Mesenchymal stem cell (in vitro differentiated cells and primary cell): ENCODE data around the gene BMX.

ENCODE experiments used
- DNase-seq: peaks from one replicate; pipeline ENCODE4 v3.0.0-alpha.2; 2013
- H2AFZ ChIP-seq: one replicate; pipeline ENCODE4 v1.6.1; 2013; ENCODE audit warnings: low read depth, mild to moderate bottlenecking, control low read depth, inconsistent platforms, low read length, moderate library complexity
- H2AK5ac ChIP-seq: 2 replicates; pipeline ENCODE4 v1.6.1; 2013; ENCODE audit warnings: low read length, moderate library complexity, mild to moderate bottlenecking, inconsistent platforms; ENCODE audit not compliant: severe bottlenecking
- H2BK120ac ChIP-seq: one replicate; pipeline ENCODE4 v1.6.1; 2013; ENCODE audit warnings: low read depth, mild to moderate bottlenecking, inconsistent platforms, low read length, moderate library complexity
- H2BK12ac ChIP-seq, 2 experiments: one replicate each; pipeline ENCODE4 v1.6.1; 2013; ENCODE audit warnings: inconsistent platforms in 2 of 2, low read length in 2 of 2, mild to moderate bottlenecking in 2 of 2, moderate library complexity in 2 of 2, control low read depth in 1 of 2
- H2BK15ac ChIP-seq: one replicate; pipeline ENCODE4 v1.6.1; 2013; ENCODE audit warnings: mild to moderate bottlenecking, low read depth, inconsistent platforms; ENCODE audit not compliant: poor library complexity, severe bottlenecking
- H2BK5ac ChIP-seq: 2 replicates; pipeline ENCODE4 v1.6.1; 2013; ENCODE audit warnings: low read depth, mild to moderate bottlenecking, low read length, control low read depth, inconsistent platforms; ENCODE audit not compliant: poor library complexity, severe bottlenecking
- H3K14ac ChIP-seq, 2 experiments: one replicate each; pipeline ENCODE4 v1.6.1; 2013; ENCODE audit warnings: inconsistent platforms in 2 of 2, low read length in 2 of 2, control low read depth in 1 of 2, mild to moderate bottlenecking in 1 of 2, moderate library complexity in 1 of 2
- H3K18ac ChIP-seq, 2 experiments: one replicate each; pipeline ENCODE4 v1.6.1; 2013; ENCODE audit warnings: inconsistent platforms in 2 of 2, low read length in 2 of 2, control low read depth in 1 of 2, low read depth in 1 of 2, mild to moderate bottlenecking in 1 of 2
- H3K23ac ChIP-seq, 2 experiments: one replicate each; pipeline ENCODE4 v1.6.1; 2013; ENCODE audit warnings: inconsistent platforms in 2 of 2, low read length in 2 of 2, mild to moderate bottlenecking in 2 of 2, moderate library complexity in 2 of 2, control low read depth in 1 of 2
- H3K27ac ChIP-seq: 2 replicates; pipeline ENCODE4 v1.5.1; 2013; ENCODE audit warnings: mild to moderate bottlenecking, moderate library complexity, low read length, control low read depth, inconsistent platforms; ENCODE audit not compliant: poor library complexity, severe bottlenecking
- H3K27me3 ChIP-seq, 2 experiments: 2 replicates each; pipeline versions ENCODE4 v1.6.1 to v1.7.0; 2013; ENCODE audit warnings: low read length in 2 of 2, mild to moderate bottlenecking in 2 of 2, moderate library complexity in 2 of 2, control low read depth in 1 of 2, inconsistent platforms in 1 of 2; ENCODE audit not compliant: control insufficient read depth in 1 of 2, insufficient read depth in 1 of 2
- H3K36me3 ChIP-seq, 2 experiments: 2 replicates each; pipeline versions ENCODE4 v1.6.1 to v1.7.0; 2013; ENCODE audit warnings: low read length in 2 of 2, control low read depth in 1 of 2, inconsistent platforms in 1 of 2, low read depth in 1 of 2, mild to moderate bottlenecking in 1 of 2; ENCODE audit not compliant: insufficient read depth in 2 of 2, control insufficient read depth in 1 of 2
- H3K4ac ChIP-seq, 2 experiments: one replicate each; pipeline ENCODE4 v1.6.1; 2013; ENCODE audit warnings: inconsistent platforms in 2 of 2, low read length in 2 of 2, mild to moderate bottlenecking in 2 of 2, moderate library complexity in 2 of 2, control low read depth in 1 of 2, low read depth in 1 of 2
- H3K4me1 ChIP-seq: 2 replicates; pipeline ENCODE4 v1.6.1; 2013; ENCODE audit warnings: low read depth, low read length, control low read depth; ENCODE audit not compliant: control insufficient read depth, insufficient read depth
- H3K4me2 ChIP-seq: 2 replicates; pipeline ENCODE4 v1.6.1; 2013; ENCODE audit warnings: low read length, mild to moderate bottlenecking, inconsistent platforms; ENCODE audit not compliant: poor library complexity, severe bottlenecking
- H3K4me3 ChIP-seq, 2 experiments: 2 replicates each; pipeline versions ENCODE4 v1.5.1 to v1.7.0; 2013; ENCODE audit warnings: low read length in 2 of 2, mild to moderate bottlenecking in 2 of 2, control low read depth in 1 of 2, low read depth in 1 of 2; ENCODE audit not compliant: insufficient read depth in 1 of 2
- H3K79me1 ChIP-seq: replicated peaks from 2 replicates; pipeline ENCODE4 v1.6.1; 2013; ENCODE audit warnings: mild to moderate bottlenecking, control low read depth, low read length, inconsistent platforms; ENCODE audit not compliant: poor library complexity, severe bottlenecking
- H3K9ac ChIP-seq: 2 replicates; pipeline ENCODE4 v1.7.0; 2013; ENCODE audit warnings: mild to moderate bottlenecking, low read length, moderate library complexity
- H3K9me3 ChIP-seq: 2 replicates; pipeline ENCODE4 v1.7.0; 2013; ENCODE audit warnings: mild to moderate bottlenecking, low read length; ENCODE audit not compliant: control insufficient read depth
- H4K8ac ChIP-seq: one replicate; pipeline ENCODE4 v1.6.1; 2013; ENCODE audit warnings: inconsistent platforms, mild to moderate bottlenecking, low read length, moderate library complexity
- H4K91ac ChIP-seq: one replicate; pipeline ENCODE4 v1.6.1; 2013; ENCODE audit warnings: mild to moderate bottlenecking, low read length, inconsistent platforms
- WGBS: methylation state at CpG from one replicate; pipeline ENCODE4 v1.1.7; 2013; ENCODE audit warnings: mixed read lengths; 5-methylcytosine and 5-hydroxymethylcytosine counted together

Gene BMX

GRCh38 chrX:15600049-15600448 is 99.4 kb downstream of the BMX start:
- H2BK5ac ChIP-seq = no peak overlapping the region
- H3K14ac ChIP-seq = no peak overlapping the region
- no peak overlapping the region for H3K4me3 ChIP-seq
- DNase-seq = no peak
- H2BK12ac ChIP-seq = no peak overlapping the region
- H3K36me3 ChIP-seq = no peaks in the 10 kb centered on the region
- no peaks in the 10 kb centered on the region for H3K9me3 ChIP-seq
- no peak overlapping the region for H2BK15ac ChIP-seq
- no peak overlapping the region for H3K27ac ChIP-seq
- H3K9ac ChIP-seq = no peak overlapping the region
- peaks cover 0 to 23% of the 10 kb centered on the region in 2 experiments for H3K27me3 ChIP-seq
- H4K91ac ChIP-seq = no peak overlapping the region
- H3K4ac ChIP-seq = no peak overlapping the region
- no peak overlapping the region for H2AFZ ChIP-seq
- no peaks in the 10 kb centered on the region for H3K79me1 ChIP-seq
- H2BK120ac ChIP-seq = no peak overlapping the region
- H3K4me1 ChIP-seq = no peaks in the 10 kb centered on the region
- H3K4me2 ChIP-seq = no peak overlapping the region
- H3K23ac ChIP-seq = no peak overlapping the region
- H3K18ac ChIP-seq = no peak overlapping the region
- no peak overlapping the region for H4K8ac ChIP-seq
- H2AK5ac ChIP-seq = no peak overlapping the region

GRCh38 chrX:15600745-15601144 is 100.1 kb downstream of the BMX start, which contains the start of gene ACE2:
ACE2 (minus strand) TSS chrX:15600960; CDS start chrX:15600911, 49 bp downstream.
- H3K36me3 ChIP-seq = no peaks in the 10 kb centered on the region
- no peaks in the 10 kb centered on the region for H3K4me1 ChIP-seq
- no peak within 1 kb of the TSS for H3K18ac ChIP-seq
- no peaks in the 10 kb centered on the region for H3K79me1 ChIP-seq
- H4K8ac ChIP-seq = no peak within 1 kb of the TSS
- no peak within 1 kb of the TSS for H3K4ac ChIP-seq
- H3K9me3 ChIP-seq = no peaks in the 10 kb centered on the region
- H2AK5ac ChIP-seq = no peak within 1 kb of the TSS
- no peak within 1 kb of the TSS for H3K4me2 ChIP-seq
- H2AFZ ChIP-seq = no peak within 1 kb of the TSS
- no peak within 1 kb of the TSS for H3K27ac ChIP-seq
- H3K23ac ChIP-seq = no peak within 1 kb of the TSS
- no peak within 1 kb of the TSS for H2BK5ac ChIP-seq
- H2BK12ac ChIP-seq = no peak within 1 kb of the TSS
- no peak within 1 kb of the TSS for H2BK120ac ChIP-seq
- H2BK15ac ChIP-seq = no peak within 1 kb of the TSS
- H3K27me3 ChIP-seq = peaks cover 0 to 24% of the 10 kb centered on the region in 2 experiments
- H3K4me3 ChIP-seq = no peak within 1 kb of the TSS
- no peak within 1 kb of the TSS for H4K91ac ChIP-seq
- 100% methylated on average over 2 of the region's 4 CpGs for WGBS
- no peak within 1 kb of the TSS for H3K14ac ChIP-seq
- no peak within 1 kb of the TSS for H3K9ac ChIP-seq
- no peak for DNase-seq

- no peak overlapping the region for H3K4ac ChIP-seq
Measured at GRCh38 chrX:15601932-15602331, 101.3 kb downstream of the BMX start.

GRCh38 chrX:15602761-15603160 is 102.2 kb downstream of the BMX start:
- no peak overlapping the region for H2BK12ac ChIP-seq
- no peak overlapping the region for H3K4me3 ChIP-seq
- H3K27ac ChIP-seq = no peak overlapping the region
- H4K8ac ChIP-seq = no peak overlapping the region
- no peak overlapping the region for H2AFZ ChIP-seq
- no peak overlapping the region for H2BK5ac ChIP-seq
- no peak overlapping the region for H2BK15ac ChIP-seq
- H3K79me1 ChIP-seq = no peaks in the 10 kb centered on the region
- H3K4ac ChIP-seq = no peak overlapping the region
- no peak overlapping the region for H2AK5ac ChIP-seq
- no peak overlapping the region for H3K18ac ChIP-seq
- peaks cover 0 to 31% of the 10 kb centered on the region in 2 experiments for H3K27me3 ChIP-seq
- H4K91ac ChIP-seq = no peak overlapping the region
- H3K23ac ChIP-seq = no peak overlapping the region
- no peak overlapping the region for H2BK120ac ChIP-seq
- H3K14ac ChIP-seq = no peak overlapping the region
- H3K4me2 ChIP-seq = no peak overlapping the region
- no peaks in the 10 kb centered on the region for H3K36me3 ChIP-seq
- no peaks in the 10 kb centered on the region for H3K9me3 ChIP-seq
- H3K4me1 ChIP-seq = no peaks in the 10 kb centered on the region
- DNase-seq = no peak
- 73% methylated on average over 5 of the region's 5 CpGs for WGBS
- no peak overlapping the region for H3K9ac ChIP-seq

More at GRCh38 chrX:15601932-15602331, 101.3 kb downstream of the BMX start:
- Histone ChIP-seq H3K4me1 (no peaks in the 10 kb centered on the region), H3K27ac (no peak overlapping the region), H3K18ac (no peak overlapping the region), H2AK5ac (no peak overlapping the region), H3K27me3 (peaks cover 0 to 31% of the 10 kb centered on the region in 2 experiments), H4K91ac (no peak overlapping the region), H2BK5ac (no peak overlapping the region), H3K4me3 (no peak overlapping the region), H3K9me3 (no peaks in the 10 kb centered on the region), H3K36me3 (no peaks in the 10 kb centered on the region), H3K79me1 (no peaks in the 10 kb centered on the region), H2BK15ac (no peak overlapping the region), H4K8ac (no peak overlapping the region), H2AFZ (no peak overlapping the region), H2BK12ac (no peak overlapping the region), H3K4me2 (no peak overlapping the region), H2BK120ac (no peak overlapping the region), H3K14ac (no peak overlapping the region), H3K9ac (no peak overlapping the region), H3K23ac (no peak overlapping the region)
- WGBS = no CpG with 5 or more reads among the region's 3 CpGs
- no peak for DNase-seq
